Fibroblast of lung (primary cell): ENCODE data around the gene RIF1.

Source experiments
- CTCF ChIP-seq, 2 donors: IDR thresholded peaks in 1 of 2; conservative IDR thresholded peaks in 1 of 2; 1 replicate in 1 of 2; 2 replicates in 1 of 2; pipeline ENCODE4 v1.5.1; 2011 to 2012; ENCODE audit warnings: low read length in 2 of 2, control low read depth in 1 of 2, inconsistent platforms in 1 of 2, low read depth in 1 of 2, mild to moderate bottlenecking in 1 of 2
- EZH2 ChIP-seq: IDR thresholded peaks from 2 replicates; pipeline ENCODE4 v1.5.1; 2012; ENCODE audit warnings: low read length, control low read depth, mild to moderate bottlenecking; ENCODE audit errors: missing control alignments

GRCh38 chr2:151523850-151524249 is 114.1 kb downstream of the RIF1 start:
- TF ChIP-seq CTCF (conservative IDR thresholded peaks at IDR 0.05 in 1 of 2, IDR thresholded peaks at IDR 0.05 in 1 of 2; ENCODE audit: low read depth in 1 of 2, low read length in 2 of 2) = no peak
- TF ChIP-seq EZH2 = no peak
